Thymus (tissue), 11 donors: ENCODE results near the gene KIF20A. TPM values are rescaled to one million over a fixed set of nuclear protein-coding genes. Genes with fewer than 3 reads are reported as not detected.
"Not testable (repeated sequence)": the region's sequence is repeated elsewhere in the genome, so short reads cannot be mapped to it uniquely, and the experiment has no call there.

Source experiments
- DNase-seq, 9 donors: peaks; one replicate each; pipeline ENCODE4 v3.0.0-alpha.2; 2013; ENCODE audit warnings: low spot score in 9 of 9, low read depth in 6 of 9, missing footprints in 1 of 9
- H3K27ac ChIP-seq, 2 donors: one replicate each; pipeline ENCODE4 v1.5.1; 2013; ENCODE audit warnings: control low read depth in 1 of 2, low read depth in 1 of 2, low read length in 1 of 2, mild to moderate bottlenecking in 1 of 2, moderate library complexity in 1 of 2
- H3K27me3 ChIP-seq, 2 donors: one replicate each; pipeline ENCODE4 v1.5.1; 2013; ENCODE audit warnings: low read length in 1 of 2; ENCODE audit not compliant: control insufficient read depth in 2 of 2, insufficient read depth in 1 of 2
- H3K36me3 ChIP-seq, 2 donors: one replicate each; pipeline ENCODE4 v1.5.1; 2013; ENCODE audit warnings: low read length in 1 of 2, mild to moderate bottlenecking in 1 of 2, moderate library complexity in 1 of 2; ENCODE audit not compliant: control insufficient read depth in 2 of 2, insufficient read depth in 2 of 2
- H3K4me1 ChIP-seq, 2 donors: one replicate each; pipeline ENCODE4 v1.5.1; 2013; ENCODE audit warnings: low read length in 2 of 2; ENCODE audit not compliant: control insufficient read depth in 2 of 2, insufficient read depth in 2 of 2
- H3K4me3 ChIP-seq, 2 donors: one replicate each; pipeline ENCODE4 v1.5.1; 2013; ENCODE audit warnings: low read length in 2 of 2, control low read depth in 1 of 2, mild to moderate bottlenecking in 1 of 2
- H3K9me3 ChIP-seq, 2 donors: one replicate each; pipeline ENCODE4 v1.5.1; 2013; ENCODE audit warnings: low read length in 1 of 2, mild to moderate bottlenecking in 1 of 2; ENCODE audit not compliant: control insufficient read depth in 2 of 2, insufficient read depth in 1 of 2
- WGBS: extraction: QIAGEN DNeasy Blood & Tissue Kit; methylation state at CpG from one replicate; pipeline ENCODE4 v1.1.7; 2013; 5-methylcytosine and 5-hydroxymethylcytosine counted together
- polyA plus RNA-seq: library from polyadenylated mRNA; stranded (reverse); fragments of 200-250 nt; gene quantifications from one replicate; pipeline ENCODE4 v1.2.3, GENCODE V29; 2013
- total RNA-seq: library from RNA; stranded (reverse); fragments of 120-200 nt; gene quantifications from one replicate; pipeline ENCODE4 v1.2.4, GENCODE V29; 2013
- donor health status: healthy.

Gene KIF20A
- total and polyA plus RNA-seq, 2 donors, result 3.7 to 40.0 TPM

DNA sequence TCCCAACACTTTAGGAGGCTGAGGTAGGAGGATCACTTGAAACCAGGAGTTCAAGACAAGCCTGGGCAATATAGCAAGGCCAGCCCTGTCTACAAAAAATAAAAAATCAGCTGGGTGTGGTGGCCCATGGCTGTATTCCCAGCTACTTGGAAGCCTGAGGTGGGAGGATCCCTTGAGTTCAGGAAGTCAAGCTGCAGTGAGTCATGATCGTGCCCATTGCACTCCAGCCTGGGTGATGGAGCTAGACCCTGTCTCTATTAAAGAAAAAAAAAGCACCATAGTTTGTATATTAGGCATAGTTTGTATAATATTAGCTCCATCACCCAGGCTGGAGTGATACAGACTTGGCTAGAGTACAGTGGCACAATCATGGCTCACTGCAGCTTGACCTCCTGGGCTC lies 30.1 kb upstream of the KIF20A start:
- no peak for DNase-seq

DNA sequence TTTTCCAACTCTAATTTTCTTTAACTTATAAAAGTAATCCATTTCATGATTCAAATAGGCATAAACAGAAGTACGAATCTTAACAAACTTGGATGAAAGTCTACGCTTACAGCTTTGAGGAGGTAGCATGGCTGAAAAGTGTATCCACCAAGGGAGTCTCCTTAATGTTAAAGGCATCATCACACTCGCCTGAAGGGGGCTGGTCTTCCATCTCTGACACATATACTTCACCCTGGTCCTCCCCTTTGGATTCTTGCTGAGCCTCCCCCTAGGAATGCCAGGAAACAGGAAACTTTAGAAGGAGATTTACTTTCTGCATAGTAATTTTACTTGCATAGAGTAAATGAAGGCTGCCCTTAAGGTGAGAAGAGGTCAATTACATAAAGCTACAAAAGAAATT lies 29.4 kb upstream of the KIF20A start:
- Histone ChIP-seq H3K27ac (no peak overlapping the region), H3K36me3 (no peaks in the 10 kb centered on the region), H3K9me3 (no peaks in the 10 kb centered on the region), H3K4me1 (no peaks in the 10 kb centered on the region), H3K4me3 (no peak overlapping the region), H3K27me3 (no peaks in the 10 kb centered on the region)
- DNase-seq, result no peak
- 77% methylated on average over 3 of the region's 3 CpGs for WGBS

More for the DNA sequence above, 30.1 kb upstream of the KIF20A start:
- Histone ChIP-seq H3K9me3 (no peaks in the 10 kb centered on the region), H3K4me3 (no peak overlapping the region), H3K36me3 (no peaks in the 10 kb centered on the region), H3K27me3 (no peaks in the 10 kb centered on the region), H3K27ac (no peak overlapping the region), H3K4me1 (no peaks in the 10 kb centered on the region)
- WGBS, result 89% methylated on average over 1 of the region's 1 CpG

DNA sequence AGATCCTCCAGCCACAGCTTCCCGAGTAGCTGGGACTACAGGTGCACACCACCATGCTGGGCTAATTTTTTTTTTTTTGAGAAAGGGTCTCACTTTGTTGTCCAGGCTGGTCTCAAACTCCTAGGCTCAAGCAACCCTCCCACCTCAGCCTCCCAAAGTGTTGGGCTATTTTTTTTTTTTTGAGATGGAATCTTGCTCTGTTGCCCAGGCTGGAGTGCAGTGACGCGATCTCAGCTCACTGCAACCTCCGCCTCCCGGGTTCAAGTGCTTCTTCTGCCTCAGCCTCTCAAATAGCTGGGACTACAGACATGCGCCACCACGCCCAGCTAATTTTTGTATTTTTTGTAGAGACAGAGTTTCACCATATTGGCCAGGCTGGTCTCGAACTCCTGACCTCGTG lies 22.9 kb upstream of the KIF20A start:
- H3K27ac ChIP-seq, H3K4me3 ChIP-seq, DNase-seq, H3K4me1 ChIP-seq, H3K9me3 ChIP-seq, H3K27me3 ChIP-seq: not testable (repeated sequence)
- peaks cover 42 to 48% of the 10 kb centered on the region in 2 donors for H3K36me3 ChIP-seq
- WGBS, result over 99% methylated on average over 9 of the region's 9 CpGs

DNA sequence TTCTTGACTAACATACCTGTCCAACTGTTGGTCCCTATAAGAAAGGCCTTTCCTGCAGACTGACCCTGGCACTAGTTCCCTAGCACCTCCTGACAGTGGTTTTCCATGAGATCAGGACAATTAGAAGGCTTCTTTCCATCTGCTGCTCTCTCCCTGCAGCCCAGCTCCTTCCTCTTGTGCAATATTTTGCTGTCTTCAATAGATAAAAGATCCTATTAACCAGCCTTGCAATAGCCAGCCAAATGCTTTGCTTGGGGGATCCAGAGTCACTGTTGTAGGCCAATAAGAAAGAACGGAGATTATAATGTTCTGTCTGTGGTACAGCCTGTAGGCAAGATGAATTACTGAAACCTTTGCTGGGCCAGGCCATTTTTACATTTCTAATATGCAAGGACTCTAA lies 21.3 kb upstream of the KIF20A start:
- H3K27ac ChIP-seq, result no peak overlapping the region
- H3K36me3 ChIP-seq, result peaks cover 56 to 65% of the 10 kb centered on the region in 2 donors
- no peak overlapping the region for H3K4me3 ChIP-seq
- 98% methylated on average over 1 of the region's 1 CpG for WGBS
- no peaks in the 10 kb centered on the region for H3K4me1 ChIP-seq
- DNase-seq, result no peak
- H3K27me3 ChIP-seq, result no peaks in the 10 kb centered on the region
- no peaks in the 10 kb centered on the region for H3K9me3 ChIP-seq

DNA sequence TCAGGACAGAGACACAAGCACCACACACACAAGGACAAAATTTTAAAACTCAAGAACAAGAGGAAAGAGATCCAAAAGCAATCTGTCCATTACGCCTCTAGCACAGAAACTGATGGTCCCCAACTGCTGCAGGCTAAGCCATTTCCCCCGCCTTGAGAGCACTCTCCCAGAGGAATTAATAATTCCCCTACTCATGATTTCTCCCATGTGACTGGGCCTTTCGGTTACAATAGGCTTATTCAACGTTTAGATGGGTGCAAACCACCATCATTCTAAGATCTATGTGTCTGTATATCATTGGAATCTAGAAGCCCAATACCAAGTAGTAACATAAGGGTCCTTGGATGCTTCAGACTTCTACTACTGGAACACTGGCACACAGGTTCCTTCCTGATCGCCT lies 19.2 kb upstream of the KIF20A start:
- Histone ChIP-seq H3K27ac (no peak overlapping the region), H3K4me3 (no peak overlapping the region), H3K4me1 (no peaks in the 10 kb centered on the region), H3K36me3 (peaks cover 72 to 85% of the 10 kb centered on the region in 2 donors), H3K9me3 (no peaks in the 10 kb centered on the region), H3K27me3 (no peaks in the 10 kb centered on the region)
- no peak for DNase-seq
- WGBS, result 98% methylated on average over 5 of the region's 5 CpGs

DNA sequence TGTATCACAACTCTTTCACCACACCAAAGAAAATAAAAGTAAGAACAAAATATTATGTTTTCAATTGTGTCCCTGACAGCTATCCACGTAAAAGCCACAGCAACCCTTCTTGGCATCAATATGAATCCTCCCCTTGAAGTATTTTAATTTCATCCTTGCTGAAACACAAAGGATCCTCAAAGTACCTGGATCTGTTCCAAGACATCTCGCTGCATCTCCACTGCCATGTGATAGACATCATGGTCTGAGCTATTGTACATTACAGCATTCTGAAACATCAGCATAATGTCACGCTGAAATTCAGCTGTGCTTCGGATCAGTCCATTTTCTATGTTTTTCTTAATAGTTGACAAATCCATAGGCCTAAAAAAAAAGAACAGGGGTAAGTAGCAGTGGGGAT lies 18.2 kb upstream of the KIF20A start:
- 96% methylated on average over 4 of the region's 4 CpGs for WGBS
- peaks cover 81 to 93% of the 10 kb centered on the region in 2 donors for H3K36me3 ChIP-seq
- no peak for DNase-seq
- H3K27me3 ChIP-seq, result no peaks in the 10 kb centered on the region
- no peaks in the 10 kb centered on the region for H3K9me3 ChIP-seq
- no peak overlapping the region for H3K4me3 ChIP-seq
- no peak overlapping the region for H3K27ac ChIP-seq
- no peaks in the 10 kb centered on the region for H3K4me1 ChIP-seq

DNA sequence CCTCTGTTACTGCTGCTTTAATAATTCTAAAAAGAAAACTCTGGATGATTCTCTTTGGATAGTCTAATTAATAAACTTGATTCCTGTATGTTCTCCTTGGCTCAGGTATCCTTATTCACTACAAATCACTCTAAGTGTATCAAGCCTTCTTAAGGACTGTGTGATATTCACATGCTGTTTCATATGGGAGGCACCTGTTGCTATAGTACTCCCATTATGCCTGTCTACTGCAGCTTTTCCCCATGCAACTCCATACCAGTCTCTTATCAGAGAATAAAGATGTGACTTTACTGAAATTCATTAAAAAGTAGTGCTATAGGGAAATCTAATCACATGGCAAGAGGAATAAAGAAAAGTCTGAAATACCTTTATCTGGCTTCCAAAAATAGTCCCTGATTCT lies 15.2 kb upstream of the KIF20A start:
- no peaks in the 10 kb centered on the region for H3K4me1 ChIP-seq
- H3K9me3 ChIP-seq, result no peaks in the 10 kb centered on the region
- peaks cover 86 to 97% of the 10 kb centered on the region in 2 donors for H3K36me3 ChIP-seq
- H3K27me3 ChIP-seq, result no peaks in the 10 kb centered on the region
- no peak overlapping the region for H3K4me3 ChIP-seq
- no peak for DNase-seq
- H3K27ac ChIP-seq, result no peak overlapping the region

DNA sequence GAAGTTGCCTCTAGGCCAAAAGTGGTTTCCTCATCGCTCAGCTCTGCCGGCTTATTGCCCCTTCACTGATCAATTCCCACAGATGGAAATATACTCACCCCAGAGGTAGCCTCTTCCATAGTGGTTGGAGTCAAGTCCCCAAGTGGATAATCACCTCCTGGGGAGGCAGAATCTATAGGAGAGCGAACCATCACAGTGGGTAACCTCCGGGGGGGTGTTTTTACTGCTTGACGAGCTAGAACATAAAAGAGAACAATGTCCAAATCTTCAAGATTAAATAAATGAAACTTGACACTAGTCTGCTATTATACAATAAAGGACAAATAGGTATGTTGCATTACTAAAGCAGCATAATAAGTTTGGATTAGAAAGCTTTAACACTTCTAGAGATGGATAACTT lies 9.8 kb upstream of the KIF20A start:
- H3K27me3 ChIP-seq, result no peaks in the 10 kb centered on the region
- H3K36me3 ChIP-seq, result peaks cover 69 to 94% of the 10 kb centered on the region in 2 donors
- WGBS, result 98% methylated on average over 5 of the region's 5 CpGs
- H3K9me3 ChIP-seq, result no peaks in the 10 kb centered on the region
- DNase-seq, result no peak
- no peak overlapping the region for H3K27ac ChIP-seq
- H3K4me1 ChIP-seq, result no peaks in the 10 kb centered on the region
- H3K4me3 ChIP-seq, result no peak overlapping the region

DNA sequence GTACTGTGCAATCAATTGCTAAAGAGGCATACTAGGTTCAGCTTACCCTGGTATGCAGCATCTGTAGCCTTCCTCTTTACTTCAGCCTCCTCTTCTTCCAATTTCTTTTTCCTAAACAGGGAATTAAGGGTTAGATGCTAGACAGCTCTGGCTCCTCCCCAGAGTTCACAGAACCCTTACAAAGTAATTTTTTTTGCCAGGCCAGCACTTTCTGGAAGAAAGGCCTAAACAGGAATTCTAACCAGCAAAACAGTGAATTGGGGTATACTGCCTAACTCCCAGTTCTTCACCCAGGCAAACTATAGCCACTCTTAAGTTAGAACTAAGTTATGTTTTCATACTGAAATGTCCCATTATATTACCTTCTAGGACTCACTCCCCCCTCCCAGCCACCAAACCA lies 8.6 kb upstream of the KIF20A start:
- peaks cover 67 to 93% of the 10 kb centered on the region in 2 donors for H3K36me3 ChIP-seq
- no peak overlapping the region for H3K4me3 ChIP-seq
- DNase-seq, result no peak

DNA sequence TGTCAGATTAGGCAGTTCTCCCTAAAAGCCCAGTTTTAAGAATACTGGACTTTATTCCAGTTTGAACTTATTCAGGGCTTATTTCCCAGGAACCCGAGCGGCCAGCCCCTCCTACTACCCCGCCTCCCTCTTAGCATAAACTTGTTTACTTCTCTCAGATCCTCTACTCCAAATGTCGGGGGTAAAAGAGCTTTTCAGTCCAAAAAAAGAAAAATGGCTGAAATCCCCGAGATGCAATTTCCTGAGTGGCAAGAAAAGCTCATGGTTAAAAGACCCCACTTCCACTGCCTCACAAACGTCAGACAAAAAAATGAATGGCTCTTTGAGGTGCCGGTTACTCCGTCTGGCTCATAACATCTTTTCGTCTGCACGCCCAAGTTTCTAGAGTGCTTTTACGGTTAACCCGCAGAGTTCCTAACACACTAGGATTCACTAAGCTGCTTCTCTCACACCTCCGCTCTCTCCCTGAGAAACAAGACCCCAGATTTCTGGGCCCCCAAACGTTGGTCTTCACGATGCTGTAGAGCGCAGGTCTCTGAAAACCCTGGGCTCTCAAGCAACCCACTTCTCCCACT lies 884 bp upstream of the KIF20A start:
- H3K4me1 ChIP-seq, result peaks cover 19 to 20% of the 10 kb centered on the region in 2 donors
- H3K4me3 ChIP-seq, result peak overlapping the region; percentile 69 to 75
- H3K9me3 ChIP-seq, result no peaks in the 10 kb centered on the region
- under 1% methylated on average over 16 of the region's 16 CpGs for WGBS
- H3K27me3 ChIP-seq, result no peaks in the 10 kb centered on the region
- H3K36me3 ChIP-seq, result peaks cover 24 to 56% of the 10 kb centered on the region in 2 donors
- H3K27ac ChIP-seq, result peak overlapping the region; percentile 87 to 97
- DNase-seq, result peak in 8 of 9 donors; percentile 9 to 58 (median 32)

More for the DNA sequence above, 8.6 kb upstream of the KIF20A start:
- Histone ChIP-seq H3K4me1 (no peaks in the 10 kb centered on the region), H3K9me3 (no peaks in the 10 kb centered on the region), H3K27me3 (no peaks in the 10 kb centered on the region), H3K27ac (no peak overlapping the region)
